ENCODE data around the gene GOLGA5. TPM values are rescaled to one million over a fixed set of nuclear protein-coding genes. Genes with fewer than 3 reads are reported as not detected.

GOLGA5 gene, protein sequence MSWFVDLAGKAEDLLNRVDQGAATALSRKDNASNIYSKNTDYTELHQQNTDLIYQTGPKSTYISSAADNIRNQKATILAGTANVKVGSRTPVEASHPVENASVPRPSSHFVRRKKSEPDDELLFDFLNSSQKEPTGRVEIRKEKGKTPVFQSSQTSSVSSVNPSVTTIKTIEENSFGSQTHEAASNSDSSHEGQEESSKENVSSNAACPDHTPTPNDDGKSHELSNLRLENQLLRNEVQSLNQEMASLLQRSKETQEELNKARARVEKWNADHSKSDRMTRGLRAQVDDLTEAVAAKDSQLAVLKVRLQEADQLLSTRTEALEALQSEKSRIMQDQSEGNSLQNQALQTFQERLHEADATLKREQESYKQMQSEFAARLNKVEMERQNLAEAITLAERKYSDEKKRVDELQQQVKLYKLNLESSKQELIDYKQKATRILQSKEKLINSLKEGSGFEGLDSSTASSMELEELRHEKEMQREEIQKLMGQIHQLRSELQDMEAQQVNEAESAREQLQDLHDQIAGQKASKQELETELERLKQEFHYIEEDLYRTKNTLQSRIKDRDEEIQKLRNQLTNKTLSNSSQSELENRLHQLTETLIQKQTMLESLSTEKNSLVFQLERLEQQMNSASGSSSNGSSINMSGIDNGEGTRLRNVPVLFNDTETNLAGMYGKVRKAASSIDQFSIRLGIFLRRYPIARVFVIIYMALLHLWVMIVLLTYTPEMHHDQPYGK
- total RNA-seq = 43.8 and 46.9 TPM in 2 replicates

DNA sequence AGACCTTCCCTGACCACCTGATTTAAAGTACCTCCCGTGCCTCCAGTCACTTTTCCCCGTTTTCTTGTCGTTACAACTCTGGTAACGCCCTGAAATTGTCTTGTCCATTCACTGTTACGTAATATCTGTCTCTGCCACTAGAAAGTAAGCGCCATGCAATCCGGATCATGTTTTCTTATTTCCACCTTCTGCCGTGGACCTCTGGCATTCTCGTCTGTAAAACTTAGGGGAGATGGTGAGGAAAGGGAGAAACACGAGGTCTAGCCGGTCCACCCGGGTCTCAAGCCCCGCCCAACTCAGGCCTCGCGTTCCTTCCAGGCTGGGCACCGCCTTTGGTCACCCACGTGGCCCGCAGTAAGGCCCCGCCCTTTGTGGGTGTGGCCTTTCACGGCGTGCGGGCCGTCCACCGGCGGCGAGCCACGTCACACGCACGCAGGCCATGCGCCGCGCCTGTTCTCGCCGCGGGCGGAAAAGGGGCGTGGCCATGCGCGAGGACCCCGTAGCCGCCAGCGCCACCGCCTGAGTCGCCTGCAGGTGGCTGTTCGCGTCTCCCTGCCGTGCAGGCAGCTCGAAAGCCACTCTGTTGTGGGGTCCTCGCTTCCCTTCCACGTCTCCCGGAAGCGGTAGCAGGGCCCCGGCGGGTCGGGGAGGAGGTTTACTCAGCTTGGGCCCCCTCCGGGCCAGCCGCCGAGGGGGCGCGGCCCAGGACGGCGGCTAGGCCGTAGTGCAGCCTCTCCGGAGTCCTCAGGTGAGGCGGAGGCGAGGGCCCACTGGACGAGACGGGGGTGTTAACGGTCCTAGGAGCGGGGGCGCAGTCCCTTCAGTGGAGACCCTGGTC is at the start of gene GOLGA5:
GOLGA5 (plus strand) TSS at position 597 of the 838 bp plus-strand sequence. CDS start 3,133 bp downstream, outside the sequence.

DNA sequence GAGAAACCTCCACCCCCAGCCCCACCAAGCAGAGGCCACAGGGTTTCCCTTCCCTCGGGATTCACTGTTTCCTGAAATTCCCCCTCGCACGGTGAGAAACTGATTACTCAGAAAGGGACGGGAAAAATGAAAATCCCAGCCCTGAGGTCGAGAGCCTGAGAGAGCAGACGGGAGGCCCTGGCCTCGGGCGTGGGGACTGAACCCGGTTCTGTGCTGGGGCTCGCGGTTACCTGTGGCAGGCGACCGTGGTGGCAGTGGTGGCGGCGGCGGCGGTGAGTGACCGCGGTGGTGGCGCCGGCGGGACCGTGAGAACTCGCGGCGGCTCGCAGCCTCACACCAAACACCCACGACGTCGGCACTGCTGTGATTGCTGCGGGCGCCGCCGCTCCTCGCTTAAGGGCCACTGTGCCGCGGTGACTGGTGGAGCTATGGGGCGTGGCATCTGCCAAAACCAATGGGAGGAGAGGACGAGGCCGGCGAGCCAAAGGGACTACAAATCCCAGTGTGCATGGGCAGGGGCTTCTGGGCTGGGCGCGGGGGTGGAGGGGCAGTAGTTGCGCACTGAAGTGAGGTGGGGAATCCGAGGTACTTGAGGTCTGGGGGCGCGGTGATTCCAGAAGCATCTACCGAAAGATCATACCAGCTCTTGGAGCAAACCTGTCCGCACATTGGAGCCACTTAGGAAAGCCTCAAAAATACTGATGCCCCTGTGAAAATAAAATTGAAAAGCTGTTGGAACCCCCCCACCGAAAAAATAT is 45.7 kb upstream of the GOLGA5 start, which contains the start of gene LGMN:
LGMN (minus strand) TSS at position 369 of the 758 bp plus-strand sequence. CDS start 15,841 bp downstream, outside the sequence.

Other genes starting within 250 kb of the GOLGA5 start
- gene LGMN, start 45.7 kb upstream of the GOLGA5 start, total RNA-seq = 60.1 and 67.0 TPM in 2 replicates
- not detected in 2 replicates for gene CHGA, start 128.8 kb downstream of the GOLGA5 start, total RNA-seq